Renal pelvis (tissue), 4 donors: ENCODE results near the gene STX1A. TPM values are rescaled to one million over a fixed set of nuclear protein-coding genes. Genes with fewer than 3 reads are reported as not detected.

Source experiments
- DNase-seq: peaks from one replicate; pipeline ENCODE4 v3.0.0-alpha.2; 2013
- polyA plus RNA-seq, 3 donors: library from polyadenylated mRNA; unstranded; fragments of 120-200 nt; gene quantifications; one replicate each; pipeline ENCODE4 v1.2.1, GENCODE V29; 2013; ENCODE audit not compliant: insufficient read length in 3 of 3

The STX1A gene
- polyA plus RNA-seq, 3 donors, result 10.8 to 13.0 (median 11.4) TPM

DNA sequence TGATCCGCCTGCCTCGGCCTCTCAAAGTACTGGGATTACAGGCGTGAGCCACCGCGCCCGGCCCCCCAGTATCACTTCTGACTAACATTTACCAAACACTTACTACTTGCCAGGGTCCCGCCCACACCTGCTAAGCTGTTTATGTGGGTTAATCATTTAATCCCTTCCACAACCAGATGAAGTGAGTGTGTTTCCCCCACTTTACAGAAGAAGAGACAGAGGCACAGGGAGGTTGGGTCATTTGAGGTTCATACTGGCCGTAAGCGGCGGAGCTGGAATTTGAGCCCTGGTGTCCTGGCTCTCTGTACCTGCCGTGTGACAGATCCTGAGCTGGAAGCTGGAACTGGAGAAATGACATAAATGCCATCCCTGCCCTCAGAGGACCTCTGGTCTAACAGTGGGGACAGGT lies 66.9 kb downstream of the STX1A start:
- DNase-seq, result no peak

DNA sequence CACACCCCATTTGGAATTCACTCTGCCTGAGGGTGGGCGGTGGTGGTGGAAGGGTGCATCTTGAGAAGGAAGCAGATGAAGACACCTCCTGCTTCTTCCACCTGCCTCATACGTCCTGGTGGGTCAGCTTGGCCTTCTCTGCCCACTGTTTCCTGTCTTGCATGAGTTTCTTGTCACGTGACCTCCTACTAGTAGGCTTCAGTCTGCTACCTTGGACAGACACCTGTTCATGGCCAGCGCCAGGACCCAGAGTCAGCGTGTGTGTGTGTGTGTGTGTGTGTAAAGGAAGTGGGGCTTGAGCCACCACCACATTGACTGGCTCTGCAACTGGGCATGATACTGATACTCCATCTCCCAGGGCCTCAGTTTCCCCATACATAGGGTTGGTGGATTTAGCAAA lies 68.9 kb downstream of the STX1A start:
- no peak for DNase-seq

DNA sequence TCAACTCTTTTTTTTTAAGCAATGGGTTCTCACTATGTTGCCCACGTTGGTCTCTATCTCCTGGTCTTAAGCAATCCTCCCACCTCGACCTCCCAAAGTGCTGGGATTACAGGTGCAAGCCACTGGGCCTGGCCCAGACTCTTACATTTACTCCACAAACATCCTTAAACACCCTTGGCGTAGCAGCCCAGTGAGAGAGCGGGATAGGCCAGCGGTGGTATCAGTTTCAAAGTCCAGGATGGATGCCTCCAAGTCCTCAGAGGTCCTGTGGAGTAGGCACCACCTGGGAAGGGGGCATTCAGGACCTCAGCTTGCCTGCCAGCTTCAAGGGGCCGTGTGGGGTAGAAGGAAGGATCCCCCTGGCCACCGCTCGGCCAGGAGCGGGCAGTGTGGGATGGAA lies 69.9 kb downstream of the STX1A start:
- DNase-seq, result no peak

Other genes with a start within 250 kb of the STX1A start
- gene BAZ1B, start 197.4 kb downstream of the STX1A start, polyA plus RNA-seq, result 10 to 100 TPM; 70.2 to 77.8 (median 72.8) TPM
- 10 to 100 TPM; 41.6 to 46.2 (median 42.8) TPM for gene BCL7B, start 162.0 kb downstream of the STX1A start, polyA plus RNA-seq
- gene TBL2, start 141.1 kb downstream of the STX1A start, polyA plus RNA-seq, result 10 to 100 TPM; 40.2 to 42.8 (median 41.9) TPM
- 1 to 10 TPM; 5.5 to 8.7 (median 7.3) TPM for gene MLXIPL, start 95.1 kb downstream of the STX1A start, polyA plus RNA-seq
- gene VPS37D, start 51.8 kb downstream of the STX1A start, polyA plus RNA-seq, result 10 to 100 TPM; 15.4 to 19.4 (median 18.9) TPM
- 10 to 100 TPM; 10.6 to 12.4 (median 11.8) TPM for gene DNAJC30, start 36.2 kb downstream of the STX1A start, polyA plus RNA-seq
- 100 to 1,000 TPM in 1 of 3 donors, 10 to 100 TPM in 2; 82.1 to 105 (median 96.3) TPM for gene BUD23, start 36.1 kb downstream of the STX1A start, polyA plus RNA-seq
- gene ABHD11, start 19.1 kb upstream of the STX1A start, polyA plus RNA-seq, result 10 to 100 TPM; 27.2 to 35.6 (median 30.8) TPM
- 10 to 100 TPM; 67.0 to 69.6 (median 69.2) TPM for gene CLDN3, start 50.6 kb upstream of the STX1A start, polyA plus RNA-seq
- gene CLDN4, start 111.3 kb upstream of the STX1A start, polyA plus RNA-seq, result 10 to 100 TPM; 76.8 to 91.5 (median 90.7) TPM
- gene METTL27, start 122.8 kb upstream of the STX1A start, polyA plus RNA-seq, result 10 to 100 TPM in 2 of 3 donors, 1 to 10 TPM in 1; 8.8 to 13.6 (median 13.0) TPM
- gene TMEM270, start 141.5 kb upstream of the STX1A start, polyA plus RNA-seq, result not detected